Measurements from ENCODE around the gene ABCA1. TPM values are rescaled to one million over a fixed set of nuclear protein-coding genes. Genes with fewer than 3 reads are reported as not detected.

ABCA1 gene
- total and polyA plus RNA-seq, 2 of the 4 experiments (the other 2 are of a cell fraction): 5.8 to 52.2 TPM

DNA sequence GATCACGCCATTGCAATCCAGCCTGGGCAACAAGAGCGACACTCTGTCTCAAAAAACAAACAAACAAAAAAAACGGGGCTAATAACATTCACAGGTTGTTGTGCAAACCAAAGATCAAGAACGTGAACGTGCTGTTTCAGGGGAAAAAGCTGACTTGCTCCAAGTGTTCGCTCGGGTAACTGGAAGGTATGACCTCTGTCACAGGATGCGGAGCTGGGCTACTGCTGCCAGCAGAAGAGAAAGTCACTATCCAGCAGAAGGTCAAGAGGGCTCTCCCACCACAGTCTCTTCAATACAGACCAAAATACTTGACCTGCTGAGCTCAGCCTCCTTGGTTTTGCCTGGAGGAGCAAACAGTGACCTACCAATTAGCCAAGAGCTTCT lies 59.7 kb downstream of the ABCA1 start:
- WGBS, 2 experiments (ENCODE audit: extremely low coverage in 2 of 2, insufficient read length in 1 of 2): no CpG with 5 or more reads among the region's 8 CpGs
- peak overlapping the region; percentile 29 for H3K14ac ChIP-seq (replicated peaks; ENCODE audit: low read depth, low read length)
- H2BK5ac ChIP-seq (ENCODE audit: low read depth, low read length, poor library complexity, severe bottlenecking): peak overlapping the region; percentile 33
- peak overlapping the region; percentile 37; the same call in 1 of the 2 replicates for H2AK5ac ChIP-seq (ENCODE audit: low read depth, low read length)
- ATAC-seq (ENCODE audit: low read depth) (no peak), DNase-seq (no peak)
- peaks cover 34% of the 10 kb centered on the region for H3K9me1 ChIP-seq (ENCODE audit: insufficient read depth, low read length)
- no peak overlapping the region for H3K56ac ChIP-seq (ENCODE audit: extremely low read depth, insufficient read depth, low read length)
- in situ Hi-C loops (cut with MboI; ENCODE audit: low sequenced_read_pairs): loop anchor here (10.0 kb wide), 2 partner anchors 197 to 547 kb away; no protein-coding TSS in a partner anchor
- peak overlapping the region; percentile 66 for H2BK120ac ChIP-seq (ENCODE audit: low read depth, low read length)
- peak overlapping the region; percentile 78; the same call in 1 of the 2 replicates for H3K27ac ChIP-seq (ENCODE audit: insufficient read depth, low read length)
- H3K4ac ChIP-seq (ENCODE audit: low read depth, low read length): peak overlapping the region; percentile 65
- no TSS peak for BruUV-seq (replicated peaks)
- H4K5ac ChIP-seq (ENCODE audit: low read depth, low read length): peak overlapping the region; percentile 8; the same call in 1 of the 2 replicates
- peak overlapping the region; percentile 4; the same call in 1 of the 2 replicates for H3K9ac ChIP-seq (ENCODE audit: low read depth, low read length)
- H3K79me1 ChIP-seq (ENCODE audit: low read depth in 1 of 2, low read length in 2 of 2): peaks cover 25 to 66% of the 10 kb centered on the region in 2 experiments
- no peak overlapping the region for H2AFZ ChIP-seq (replicated peaks; ENCODE audit: low read length, poor library complexity)
- no peaks in the 10 kb centered on the region for H3K27me3 ChIP-seq (ENCODE audit: control insufficient read depth, insufficient read depth, low read length)
- H4K20me1 ChIP-seq (ENCODE audit: insufficient read depth, low read length): peaks cover 17% of the 10 kb centered on the region
- TF ChIP-seq MAFK (IDR thresholded peaks at IDR 0.05; ENCODE audit: low read depth, low read length) (no peak), CHD1 (IDR thresholded peaks at IDR 0.05; ENCODE audit: low read depth, low read length) (no peak), MAZ (IDR thresholded peaks at IDR 0.05; ENCODE audit: borderline replicate concordance, low read depth, low read length) (no peak), MXI1 (IDR thresholded peaks at IDR 0.05; ENCODE audit: borderline replicate concordance, low read depth, low read length) (no peak), RAD21 (IDR thresholded peaks at IDR 0.05; ENCODE audit: low read length) (no peak), CEBPB (IDR thresholded peaks at IDR 0.05; ENCODE audit: low read depth, low read length) (no peak), RCOR1 (IDR thresholded peaks at IDR 0.05; ENCODE audit: insufficient replicate concordance, low read length) (no peak)
- peak overlapping the region; percentile 70 for H2BK20ac ChIP-seq (ENCODE audit: low read depth, low read length)
- dilution Hi-C loops (cut with HindIII; ENCODE audit: low sequenced_read_pairs, unreplicated experiment): no loop called here
- no peak overlapping the region for H2AK9ac ChIP-seq (replicated peaks; ENCODE audit: low read depth, low read length, poor library complexity)
- peak overlapping the region in 1 of 2 experiments; percentile 21; a peak in 1 of 4 replicates for H4K8ac ChIP-seq (ENCODE audit: low read depth in 2 of 2, low read length in 2 of 2)
- intact Hi-C loops (cut with micrococcal nuclease): loop anchor here (10.0 kb wide), 1 partner anchor 127 kb away; no protein-coding TSS in a partner anchor
- ChIA-PET CTCF (interaction anchor here (1.3 kb wide), 1 partner anchor 547 kb away, joined by 3 read pairs; no protein-coding TSS in a partner anchor), POLR2A (ENCODE audit: unreplicated experiment) (interaction anchor here (0.9 kb wide), 1 partner anchor 8 kb away, joined by 9 read pairs; no protein-coding TSS in a partner anchor)
- H3K4me3 ChIP-seq (ENCODE audit: insufficient read depth, low read depth, low read length): no peak overlapping the region
- peak overlapping the region; percentile 45 for H4K91ac ChIP-seq (ENCODE audit: insufficient read depth, low read depth, low read length)
- no peak overlapping the region; the same call in 1 of the 2 replicates for H3K4me2 ChIP-seq (ENCODE audit: low read depth, low read length)
- peaks cover 43% of the 10 kb centered on the region for H3K4me1 ChIP-seq (ENCODE audit: control insufficient read depth, insufficient read depth, low read length)
- H3K18ac ChIP-seq (ENCODE audit: low read depth, low read length): peak overlapping the region; percentile 43
- 0 out of 2 replicates have a peak overlapping the region, but pooled peaks have one; percentile 7 for H3K23ac ChIP-seq (ENCODE audit: low read depth, low read length)
- H3K9me3 ChIP-seq (ENCODE audit: control insufficient read depth, insufficient read depth, low read length): no peaks in the 10 kb centered on the region
- peak overlapping the region; percentile 70; the same call in 1 of the 3 replicates for H2BK15ac ChIP-seq (ENCODE audit: low read depth, low read length)
- peaks cover 26% of the 10 kb centered on the region for H3K36me3 ChIP-seq (ENCODE audit: control insufficient read depth, insufficient read depth, low read length)
